ENCODE measurements around the gene GDPGP1. TPM values are rescaled to one million over a fixed set of nuclear protein-coding genes. Genes with fewer than 3 reads are reported as not detected.
"Not testable (repeated sequence)": the region's sequence is repeated elsewhere in the genome, so short reads cannot be mapped to it uniquely, and the experiment has no call there.

The GDPGP1 gene
- total and polyA plus RNA-seq, 4 donors: 3.4 to 11.0 (median 5.2) TPM

DNA sequence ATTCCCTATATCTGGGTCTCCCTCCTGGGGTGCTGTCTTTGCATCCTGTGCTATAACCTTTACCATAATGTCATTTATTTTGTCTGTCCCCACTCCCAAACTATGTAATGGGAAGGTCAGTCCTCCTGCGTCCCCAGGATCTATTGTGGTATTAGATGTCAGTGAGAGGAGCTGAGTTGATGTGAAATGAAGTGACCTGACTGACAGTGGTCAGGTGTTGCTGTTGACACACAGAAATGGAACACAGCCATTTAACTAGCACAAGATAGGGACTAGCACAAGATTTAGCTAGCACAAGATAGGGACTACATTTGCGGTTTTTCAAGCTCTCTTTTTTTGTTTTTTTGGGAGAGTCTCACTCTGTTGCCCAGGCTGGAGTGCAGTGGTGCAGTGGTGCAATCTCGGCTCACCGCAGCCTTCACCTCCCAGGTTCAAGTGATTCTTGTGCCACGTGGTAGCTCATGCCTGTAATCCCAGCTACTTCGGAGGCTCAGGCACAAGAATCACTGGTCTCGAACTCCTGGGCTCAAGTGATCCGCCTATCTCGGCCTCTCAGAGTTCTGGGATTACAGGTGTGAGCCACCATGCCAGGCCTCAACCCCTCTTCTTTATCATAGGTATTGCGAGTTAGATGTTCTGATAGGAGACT, 36.6 kb downstream of the GDPGP1 start:
- no peak overlapping the region for H3K27ac ChIP-seq (ENCODE audit: low read depth in 1 of 2, low read length in 1 of 2)
- 83 to 91% methylated on average over 10 of the region's 10 CpGs for WGBS, 2 donors
- DNase-seq: no peak
- no peak overlapping the region for H3K9ac ChIP-seq (ENCODE audit: insufficient read depth in 1 of 2, low read length in 2 of 2)
- H3K4me3 ChIP-seq: no peak overlapping the region
- peaks cover 0 to 21% (median 7%) of the 10 kb centered on the region in 5 donors for H3K4me1 ChIP-seq (ENCODE audit: control insufficient read depth in 5 of 5, insufficient read depth in 5 of 5, low read length in 5 of 5)
- no peaks in the 10 kb centered on the region for H3K27me3 ChIP-seq (ENCODE audit: control insufficient read depth in 3 of 3, insufficient read depth in 3 of 3, low read length in 2 of 3)
- peaks cover 12 to 28% (median 24%) of the 10 kb centered on the region in 4 donors for H3K36me3 ChIP-seq (ENCODE audit: control insufficient read depth in 4 of 4, insufficient read depth in 4 of 4, low read length in 4 of 4)
- ATAC-seq (ENCODE audit: insufficient read depth, low FRiP score): no peak
- TF ChIP-seq, protein P1, sequence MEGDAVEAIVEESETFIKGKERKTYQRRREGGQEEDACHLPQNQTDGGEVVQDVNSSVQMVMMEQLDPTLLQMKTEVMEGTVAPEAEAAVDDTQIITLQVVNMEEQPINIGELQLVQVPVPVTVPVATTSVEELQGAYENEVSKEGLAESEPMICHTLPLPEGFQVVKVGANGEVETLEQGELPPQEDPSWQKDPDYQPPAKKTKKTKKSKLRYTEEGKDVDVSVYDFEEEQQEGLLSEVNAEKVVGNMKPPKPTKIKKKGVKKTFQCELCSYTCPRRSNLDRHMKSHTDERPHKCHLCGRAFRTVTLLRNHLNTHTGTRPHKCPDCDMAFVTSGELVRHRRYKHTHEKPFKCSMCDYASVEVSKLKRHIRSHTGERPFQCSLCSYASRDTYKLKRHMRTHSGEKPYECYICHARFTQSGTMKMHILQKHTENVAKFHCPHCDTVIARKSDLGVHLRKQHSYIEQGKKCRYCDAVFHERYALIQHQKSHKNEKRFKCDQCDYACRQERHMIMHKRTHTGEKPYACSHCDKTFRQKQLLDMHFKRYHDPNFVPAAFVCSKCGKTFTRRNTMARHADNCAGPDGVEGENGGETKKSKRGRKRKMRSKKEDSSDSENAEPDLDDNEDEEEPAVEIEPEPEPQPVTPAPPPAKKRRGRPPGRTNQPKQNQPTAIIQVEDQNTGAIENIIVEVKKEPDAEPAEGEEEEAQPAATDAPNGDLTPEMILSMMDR (IDR thresholded peaks at IDR 0.05; ENCODE audit: control extremely low read depth, extremely low read depth): no peak
- H3K9me3 ChIP-seq (ENCODE audit: control insufficient read depth in 4 of 4, insufficient read depth in 3 of 4, low read length in 3 of 4): no peaks in the 10 kb centered on the region

DNA sequence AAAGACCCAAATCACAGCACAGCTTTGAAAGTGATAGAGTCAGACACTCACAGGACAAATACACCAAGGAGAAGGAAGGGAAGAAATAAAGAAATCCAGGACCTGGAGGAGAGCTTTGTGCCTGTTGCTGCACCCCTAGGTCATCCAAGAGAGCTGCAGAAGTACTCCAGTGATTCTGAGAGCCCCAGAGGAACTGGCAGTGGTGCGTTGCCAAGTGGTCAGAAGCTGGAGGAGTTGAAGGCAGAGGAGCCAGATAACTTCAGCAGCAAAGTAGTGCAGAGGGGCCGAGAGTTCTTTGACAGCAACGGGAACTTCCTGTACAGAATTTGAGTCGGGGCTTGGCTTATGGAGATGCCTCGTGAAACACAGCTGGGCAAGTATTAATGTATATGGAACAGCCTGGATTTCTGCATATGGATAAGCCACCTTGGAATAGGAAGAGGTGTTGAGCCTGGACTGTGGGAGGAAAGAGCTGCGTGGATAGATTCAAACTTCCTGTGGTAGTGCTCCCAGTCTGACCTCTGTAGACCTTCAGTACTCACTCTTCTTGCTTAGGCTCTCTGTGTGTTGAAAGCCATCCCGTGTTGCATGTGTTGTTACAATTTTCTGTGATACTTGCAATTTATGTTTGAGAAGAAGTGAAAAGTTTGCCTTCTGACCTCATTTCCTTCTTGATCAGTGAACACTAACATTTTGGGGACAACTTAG, 37.6 kb downstream of the GDPGP1 start:
- Histone ChIP-seq H3K4me3 (no peak overlapping the region), H3K27me3 (ENCODE audit: control insufficient read depth in 3 of 3, insufficient read depth in 3 of 3, low read length in 2 of 3) (no peaks in the 10 kb centered on the region), H3K36me3 (ENCODE audit: control insufficient read depth in 4 of 4, insufficient read depth in 4 of 4, low read length in 4 of 4) (peaks cover 12 to 28% (median 22%) of the 10 kb centered on the region in 4 donors), H3K27ac (ENCODE audit: low read depth in 1 of 2, low read length in 1 of 2) (no peak overlapping the region), H3K9ac (ENCODE audit: insufficient read depth in 1 of 2, low read length in 2 of 2) (no peak overlapping the region), H3K4me1 (ENCODE audit: control insufficient read depth in 5 of 5, insufficient read depth in 5 of 5, low read length in 5 of 5) (peaks cover 0 to 19% (median 7%) of the 10 kb centered on the region in 5 donors), H3K9me3 (ENCODE audit: control insufficient read depth in 4 of 4, insufficient read depth in 3 of 4, low read length in 3 of 4) (no peaks in the 10 kb centered on the region)
- TF ChIP-seq, protein P1 (IDR thresholded peaks at IDR 0.05; ENCODE audit: control extremely low read depth, extremely low read depth): no peak
- 64 to 75% methylated on average over 7 of the region's 7 CpGs for WGBS, 2 donors
- ATAC-seq (ENCODE audit: insufficient read depth, low FRiP score) (no peak), DNase-seq (no peak)

DNA sequence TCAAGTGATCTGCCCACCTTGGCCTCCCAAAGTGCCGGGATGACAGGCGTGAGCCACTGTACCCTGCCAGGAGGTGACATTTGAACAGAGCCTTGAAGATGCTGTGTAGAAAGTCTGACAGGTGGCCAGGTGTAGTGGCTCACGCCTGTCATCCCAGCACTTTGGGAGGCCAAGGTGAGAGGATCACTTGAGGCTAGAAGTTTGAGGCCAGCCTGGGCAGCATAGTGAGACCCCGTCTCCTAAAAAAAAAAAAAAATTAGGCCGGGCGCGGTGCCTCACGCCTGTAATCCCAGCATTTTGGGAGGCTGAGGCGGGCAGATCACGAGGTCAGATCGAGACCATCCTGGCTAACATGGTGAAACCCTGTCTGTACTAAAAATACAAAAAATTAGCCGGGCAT, 44.5 kb downstream of the GDPGP1 start:
- ATAC-seq (ENCODE audit: insufficient read depth, low FRiP score); DNase-seq; H3K4me1 ChIP-seq (ENCODE audit: control insufficient read depth in 5 of 5, insufficient read depth in 5 of 5, low read length in 5 of 5); H3K36me3 ChIP-seq (ENCODE audit: control insufficient read depth in 4 of 4, insufficient read depth in 4 of 4, low read length in 4 of 4); H3K27me3 ChIP-seq (ENCODE audit: control insufficient read depth in 3 of 3, insufficient read depth in 3 of 3, low read length in 2 of 3); H3K27ac ChIP-seq (ENCODE audit: low read depth in 1 of 2, low read length in 1 of 2); H3K9ac ChIP-seq (ENCODE audit: insufficient read depth in 1 of 2, low read length in 2 of 2); H3K4me3 ChIP-seq; H3K9me3 ChIP-seq (ENCODE audit: control insufficient read depth in 4 of 4, insufficient read depth in 3 of 4, low read length in 3 of 4): not testable (repeated sequence)
- WGBS, 2 donors: 97% methylated on average over 12 of the region's 12 CpGs

DNA sequence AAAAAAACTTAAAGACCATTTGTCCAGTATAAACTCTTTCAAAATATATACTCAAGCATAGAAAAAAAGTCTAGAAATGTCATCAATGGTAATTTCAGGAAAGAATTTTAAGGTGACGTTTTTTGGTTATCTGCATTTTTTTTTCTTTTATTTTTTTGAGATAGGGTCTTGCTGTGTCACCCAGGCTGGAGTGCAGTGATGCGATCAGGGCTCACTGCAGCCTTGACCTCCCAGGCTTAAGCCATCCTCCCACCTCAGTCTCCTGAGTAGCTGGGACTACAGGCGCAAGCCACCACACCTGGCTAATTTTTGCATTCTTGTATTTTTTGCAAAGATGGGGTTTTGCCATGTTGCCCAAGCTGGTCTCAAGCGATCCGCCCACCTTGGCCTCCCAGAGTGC, 46.7 kb downstream of the GDPGP1 start:
- H3K27ac ChIP-seq (ENCODE audit: low read depth in 1 of 2, low read length in 1 of 2); H3K36me3 ChIP-seq (ENCODE audit: control insufficient read depth in 4 of 4, insufficient read depth in 4 of 4, low read length in 4 of 4); H3K27me3 ChIP-seq (ENCODE audit: control insufficient read depth in 3 of 3, insufficient read depth in 3 of 3, low read length in 2 of 3); H3K4me3 ChIP-seq; DNase-seq; H3K9me3 ChIP-seq (ENCODE audit: control insufficient read depth in 4 of 4, insufficient read depth in 3 of 4, low read length in 3 of 4); H3K4me1 ChIP-seq (ENCODE audit: control insufficient read depth in 5 of 5, insufficient read depth in 5 of 5, low read length in 5 of 5); ATAC-seq (ENCODE audit: insufficient read depth, low FRiP score); H3K9ac ChIP-seq (ENCODE audit: insufficient read depth in 1 of 2, low read length in 2 of 2): not testable (repeated sequence)
- WGBS, 2 donors: 92 to 94% methylated on average over 5 of the region's 5 CpGs

DNA sequence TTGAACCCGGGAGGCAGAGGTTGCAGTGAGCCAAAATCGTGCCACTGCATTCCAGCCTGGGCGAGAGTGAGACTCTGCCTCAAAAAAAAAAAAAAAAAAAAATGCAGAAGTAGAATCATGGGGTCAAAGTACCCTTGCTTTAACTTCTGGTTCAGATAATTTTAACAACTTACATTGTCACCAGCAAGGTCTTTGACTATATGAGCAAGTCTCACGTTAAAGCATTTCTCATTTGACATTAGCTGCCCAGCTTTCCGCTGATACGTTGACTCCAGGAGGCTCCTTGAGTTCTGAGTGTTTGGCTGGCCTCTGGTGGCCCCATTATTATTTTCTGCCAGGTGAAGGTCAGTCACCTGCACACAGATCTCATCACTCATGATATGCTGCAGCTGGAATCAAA, 47.6 kb downstream of the GDPGP1 start:
- not testable (repeated sequence) for H3K9ac ChIP-seq (ENCODE audit: insufficient read depth in 1 of 2, low read length in 2 of 2); H3K4me3 ChIP-seq; ATAC-seq (ENCODE audit: insufficient read depth, low FRiP score); H3K36me3 ChIP-seq (ENCODE audit: control insufficient read depth in 4 of 4, insufficient read depth in 4 of 4, low read length in 4 of 4); H3K27me3 ChIP-seq (ENCODE audit: control insufficient read depth in 3 of 3, insufficient read depth in 3 of 3, low read length in 2 of 3); H3K4me1 ChIP-seq (ENCODE audit: control insufficient read depth in 5 of 5, insufficient read depth in 5 of 5, low read length in 5 of 5); DNase-seq; H3K9me3 ChIP-seq (ENCODE audit: control insufficient read depth in 4 of 4, insufficient read depth in 3 of 4, low read length in 3 of 4); H3K27ac ChIP-seq (ENCODE audit: low read depth in 1 of 2, low read length in 1 of 2)
- 63 to 70% methylated on average over 6 of the region's 6 CpGs for WGBS, 2 donors
